COLO668 (cell line): ENCODE results near the gene MARK1.

ENCODE experiments used
- DNase-seq: peaks from one replicate; lab custom pipeline; 2025; ENCODE audit not compliant: unreplicated experiment; lab: John Stamatoyannopoulos, UW

Gene MARK1

GRCh38 chr1:220527908-220528678 lies at the start of gene MARK1:
MARK1 (plus strand) TSS chr1:220528136; CDS start chr1:220528823, 687 bp downstream.
- DNase-seq: peak; percentile 90

- no peak for DNase-seq
These were observed 44.2 kb upstream of the MARK1 start for GRCh38 chr1:220483700-220484099.

- DNase-seq: no peak
These were observed 43.8 kb upstream of the MARK1 start for GRCh38 chr1:220484135-220484534.

GRCh38 chr1:220485131-220485530 lies 42.8 kb upstream of the MARK1 start:
- peak; percentile 24 for DNase-seq

- no peak for DNase-seq
These were observed 42.1 kb upstream of the MARK1 start for GRCh38 chr1:220485791-220486190.

- DNase-seq: peak; percentile 95
These were observed 40.6 kb upstream of the MARK1 start for GRCh38 chr1:220487297-220487820.

GRCh38 chr1:220491891-220492290 lies 36.0 kb upstream of the MARK1 start:
- DNase-seq: no peak

GRCh38 chr1:220497220-220497947 lies 30.6 kb upstream of the MARK1 start:
- no peak for DNase-seq

GRCh38 chr1:220498188-220498587 lies 29.7 kb upstream of the MARK1 start:
- no peak for DNase-seq

GRCh38 chr1:220500372-220500771 lies 27.6 kb upstream of the MARK1 start:
- no peak for DNase-seq

- DNase-seq: no peak
These were observed 23.6 kb upstream of the MARK1 start for GRCh38 chr1:220504329-220504728.

GRCh38 chr1:220507085-220507484 lies 20.9 kb upstream of the MARK1 start:
- DNase-seq: no peak

- no peak for DNase-seq
These were observed 16.8 kb upstream of the MARK1 start for GRCh38 chr1:220511179-220511578.

GRCh38 chr1:220511785-220512184 lies 16.2 kb upstream of the MARK1 start:
- no peak for DNase-seq

- no peak for DNase-seq
These were observed 14.1 kb upstream of the MARK1 start for GRCh38 chr1:220513834-220514233.

GRCh38 chr1:220514256-220514655 lies 13.7 kb upstream of the MARK1 start:
- no peak for DNase-seq

- DNase-seq: no peak
These were observed 11.8 kb upstream of the MARK1 start for GRCh38 chr1:220516014-220516721.

GRCh38 chr1:220516722-220517042 lies 11.3 kb upstream of the MARK1 start:
- no peak for DNase-seq

GRCh38 chr1:220521778-220522177 lies 6.2 kb upstream of the MARK1 start:
- DNase-seq: no peak

GRCh38 chr1:220526294-220526693 lies 1.6 kb upstream of the MARK1 start:
- no peak for DNase-seq

GRCh38 chr1:220527279-220527907 lies 543 bp upstream of the MARK1 start:
- DNase-seq: peak; percentile 54
